OCI-LY3 (cell line): ENCODE data around the gene TAF1D.

Experiments
- EZH2phosphoT487 ChIP-seq: fragments of 200-600 bp; shearing (Covaris generic); IDR thresholded peaks from 2 replicates; pipeline ENCODE4 v1.6.1; 2018; ENCODE audit warnings: antibody characterized with exemption, mixed run types, low read depth
- TF ChIP-seq, protein P1 (sequence below): fragments of 200-600, 300-600 bp; sonication (generic); IDR thresholded peaks from 2 replicates; pipeline ENCODE4 v1.5.1; 2014; ENCODE audit warnings: antibody characterized with exemption, low read length, low read depth

DNA sequence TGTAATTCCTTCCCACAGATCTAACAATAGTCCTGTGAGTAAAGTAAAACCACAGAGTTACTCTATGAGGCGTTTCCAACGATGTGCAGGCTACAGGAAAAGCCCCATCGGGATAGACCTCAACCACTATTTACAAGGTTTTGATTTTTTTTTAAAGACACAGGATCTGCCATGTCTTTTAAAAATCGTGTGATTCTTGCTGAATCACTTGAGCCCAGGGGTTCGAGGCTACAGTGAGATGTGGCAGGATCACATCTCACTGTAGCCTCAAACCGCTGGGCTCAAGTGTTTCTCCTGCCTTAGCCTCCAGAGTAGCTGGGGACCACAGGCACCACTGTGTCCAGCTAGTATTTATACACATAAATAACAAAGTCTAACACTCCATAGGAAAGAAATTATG lies 7.8 kb downstream of the TAF1D start:
- TF ChIP-seq, protein P1, sequence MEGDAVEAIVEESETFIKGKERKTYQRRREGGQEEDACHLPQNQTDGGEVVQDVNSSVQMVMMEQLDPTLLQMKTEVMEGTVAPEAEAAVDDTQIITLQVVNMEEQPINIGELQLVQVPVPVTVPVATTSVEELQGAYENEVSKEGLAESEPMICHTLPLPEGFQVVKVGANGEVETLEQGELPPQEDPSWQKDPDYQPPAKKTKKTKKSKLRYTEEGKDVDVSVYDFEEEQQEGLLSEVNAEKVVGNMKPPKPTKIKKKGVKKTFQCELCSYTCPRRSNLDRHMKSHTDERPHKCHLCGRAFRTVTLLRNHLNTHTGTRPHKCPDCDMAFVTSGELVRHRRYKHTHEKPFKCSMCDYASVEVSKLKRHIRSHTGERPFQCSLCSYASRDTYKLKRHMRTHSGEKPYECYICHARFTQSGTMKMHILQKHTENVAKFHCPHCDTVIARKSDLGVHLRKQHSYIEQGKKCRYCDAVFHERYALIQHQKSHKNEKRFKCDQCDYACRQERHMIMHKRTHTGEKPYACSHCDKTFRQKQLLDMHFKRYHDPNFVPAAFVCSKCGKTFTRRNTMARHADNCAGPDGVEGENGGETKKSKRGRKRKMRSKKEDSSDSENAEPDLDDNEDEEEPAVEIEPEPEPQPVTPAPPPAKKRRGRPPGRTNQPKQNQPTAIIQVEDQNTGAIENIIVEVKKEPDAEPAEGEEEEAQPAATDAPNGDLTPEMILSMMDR, result no peak
- TF ChIP-seq EZH2phosphoT487, result no peak
